HG03469 (cell line): ENCODE measurements around the gene PTPN21.

ENCODE experiments used
- ATAC-seq: cut with Tn5 transposase; IDR thresholded peaks from one replicate; pipeline ENCODE4 v1.9.1; 2021; ENCODE audit warnings: mild to moderate bottlenecking, moderate library complexity, moderate number of reproducible peaks; ENCODE audit not compliant: unreplicated experiment

The PTPN21 gene

DNA sequence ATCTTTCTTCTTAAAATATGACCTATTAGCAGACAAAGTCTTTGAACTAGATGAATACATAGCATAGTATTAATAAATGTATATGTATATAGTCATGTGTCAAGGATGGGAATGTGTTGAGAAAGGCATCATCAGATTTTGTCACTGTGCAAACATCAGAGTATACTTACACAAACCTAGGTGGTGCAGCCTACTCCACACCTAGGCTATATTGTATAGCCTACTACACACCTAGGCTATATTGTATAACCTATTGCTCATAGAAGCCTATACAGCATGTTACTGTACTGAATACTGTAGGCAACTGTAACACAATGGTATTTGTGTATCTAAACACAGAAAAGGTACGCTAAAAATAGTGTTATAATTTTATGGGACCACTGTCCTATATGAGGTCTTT, 47.6 kb downstream of the PTPN21 start:
- ATAC-seq = no peak

DNA sequence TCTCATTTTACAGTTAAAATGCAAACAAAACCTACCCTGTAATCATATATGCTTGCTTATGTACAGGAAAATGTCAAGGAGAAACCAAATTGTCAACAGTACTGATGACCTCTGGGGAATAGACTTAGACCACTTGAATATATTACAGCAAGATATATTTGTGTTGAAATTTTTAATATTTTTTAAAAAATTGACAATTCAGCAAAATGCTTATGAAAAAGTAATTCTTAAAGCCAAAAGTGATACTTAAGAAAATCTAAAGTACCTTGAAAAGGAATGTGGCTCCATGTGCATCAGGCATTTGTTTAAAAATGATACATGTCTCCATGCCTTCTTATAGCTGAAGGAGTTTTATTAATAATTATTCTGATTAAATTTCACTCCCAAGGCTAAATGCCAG, 49.2 kb downstream of the PTPN21 start:
- ATAC-seq = no peak

DNA sequence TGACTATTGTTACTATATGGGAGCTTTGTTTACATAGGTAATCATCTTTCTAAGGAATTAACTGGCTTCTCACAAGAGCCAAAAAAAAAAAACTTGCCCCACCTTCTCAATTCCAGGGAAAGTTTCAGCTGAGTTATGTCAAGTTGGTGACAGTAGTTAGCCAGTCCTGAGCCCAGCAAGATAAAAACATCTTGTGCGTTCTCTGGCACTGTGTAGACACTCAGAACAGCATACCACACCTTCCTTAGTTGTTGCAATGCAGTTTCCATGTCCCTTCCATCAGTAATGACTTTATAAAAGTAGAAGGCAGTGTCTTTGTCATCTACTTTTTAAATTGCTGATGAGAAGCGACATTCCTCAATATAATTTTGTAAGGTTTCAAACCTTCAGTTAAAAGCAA, 50.2 kb downstream of the PTPN21 start:
- no peak for ATAC-seq

DNA sequence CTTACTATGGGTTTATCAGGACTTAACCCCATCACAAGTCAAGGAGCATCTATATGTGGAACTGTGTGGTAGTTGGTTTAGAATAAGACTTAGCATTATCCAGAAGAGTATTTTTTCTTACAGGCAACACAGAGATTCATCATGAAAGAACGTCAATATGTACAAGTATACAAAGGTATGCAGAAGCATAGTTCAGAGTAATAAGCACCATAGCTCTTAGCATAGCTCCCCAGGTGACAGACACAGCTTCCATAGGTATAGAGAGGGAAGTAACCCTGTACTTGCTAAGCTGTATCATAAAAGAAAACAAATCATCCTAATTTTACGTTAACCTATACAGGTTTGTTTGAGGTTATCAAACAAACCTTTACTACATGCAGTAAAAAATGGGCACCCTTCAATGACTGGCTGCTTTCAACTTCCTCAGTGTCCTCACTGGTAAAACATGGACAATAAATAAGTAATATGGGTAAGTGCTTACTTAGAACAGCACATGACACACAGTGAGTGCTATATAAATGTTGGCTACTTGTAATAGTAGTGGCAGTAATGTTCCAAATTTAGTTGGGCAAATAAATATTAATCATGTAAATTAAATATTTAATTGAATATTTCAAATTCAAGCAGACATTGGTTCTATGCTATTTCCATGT, 50.9 kb downstream of the PTPN21 start:
- ATAC-seq = no peak

DNA sequence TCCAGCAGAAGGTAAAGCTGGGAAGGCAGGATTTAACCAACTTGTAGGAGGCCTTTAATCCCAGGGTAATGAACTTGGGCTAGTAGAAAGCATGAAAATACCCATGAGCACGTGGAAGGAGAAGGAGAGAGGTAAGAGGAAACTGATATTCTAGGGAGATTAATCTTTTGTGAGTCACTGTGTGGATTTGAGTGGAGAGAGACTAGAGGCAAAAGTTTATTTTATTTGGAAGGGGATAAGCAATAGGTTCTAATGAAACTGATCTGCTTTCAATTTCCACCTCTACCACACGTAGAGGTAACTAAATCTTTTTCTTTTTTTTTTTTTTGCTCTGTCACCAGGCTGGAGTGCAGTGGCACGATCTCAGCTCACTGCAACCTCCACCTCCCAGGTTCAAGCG, 52.1 kb downstream of the PTPN21 start:
- ATAC-seq = no peak

DNA sequence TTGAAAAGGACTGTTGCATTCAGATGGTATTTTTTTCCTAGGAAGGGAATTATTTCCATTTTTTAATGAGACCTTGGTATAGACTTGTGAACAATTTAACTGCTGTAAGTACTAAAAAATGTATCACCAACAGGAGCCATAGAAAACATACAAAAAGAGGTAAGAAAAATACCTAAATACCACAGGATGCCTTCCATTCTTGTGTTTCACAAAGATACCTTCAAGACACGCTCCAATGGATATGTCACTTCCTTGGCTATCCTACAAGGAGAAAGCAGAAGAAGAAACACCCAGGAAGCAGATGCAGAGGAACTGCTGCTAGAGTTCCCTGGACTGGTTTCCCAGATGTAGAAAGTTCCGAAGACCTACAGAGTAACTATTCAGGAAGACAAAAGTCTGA, 54.2 kb downstream of the PTPN21 start:
- ATAC-seq = no peak

DNA sequence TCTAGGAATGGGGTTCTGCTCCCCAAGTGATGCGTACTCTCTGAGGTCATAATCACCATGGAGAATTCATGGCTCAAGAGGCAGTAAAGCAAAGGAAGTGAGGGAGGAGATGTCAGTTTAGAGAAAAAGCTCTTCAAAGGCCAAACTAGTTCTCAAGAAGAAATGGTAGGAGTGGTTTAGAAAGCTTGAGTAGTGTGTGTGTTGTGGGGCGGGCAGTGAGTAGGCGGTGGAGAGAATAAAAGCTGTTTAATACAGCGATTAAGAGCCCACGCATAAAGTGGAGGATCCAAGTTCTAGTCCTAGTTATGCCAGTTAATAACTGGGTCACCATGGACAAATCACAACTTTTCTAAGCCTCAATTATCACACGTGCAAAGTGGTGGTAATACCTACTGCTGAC, 55.6 kb downstream of the PTPN21 start:
- ATAC-seq = no peak

DNA sequence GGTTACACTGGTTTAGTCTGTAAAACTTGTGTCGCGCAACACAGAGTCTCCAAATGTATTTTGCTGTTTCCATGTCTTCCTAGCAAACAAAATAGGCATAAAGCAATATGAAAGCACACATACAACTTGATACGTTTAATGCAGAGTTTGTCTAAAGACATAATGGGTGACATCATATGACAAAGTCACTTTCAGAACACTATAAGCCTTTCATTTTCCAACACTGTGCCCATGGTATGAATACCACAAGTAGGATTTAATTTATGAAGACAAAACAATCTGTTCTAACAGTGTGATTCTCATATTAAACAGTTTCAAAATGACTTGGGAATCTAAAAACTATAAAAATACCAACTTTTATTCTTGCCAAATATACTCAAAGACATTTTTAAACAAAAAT, 58.4 kb downstream of the PTPN21 start:
- ATAC-seq = no peak

DNA sequence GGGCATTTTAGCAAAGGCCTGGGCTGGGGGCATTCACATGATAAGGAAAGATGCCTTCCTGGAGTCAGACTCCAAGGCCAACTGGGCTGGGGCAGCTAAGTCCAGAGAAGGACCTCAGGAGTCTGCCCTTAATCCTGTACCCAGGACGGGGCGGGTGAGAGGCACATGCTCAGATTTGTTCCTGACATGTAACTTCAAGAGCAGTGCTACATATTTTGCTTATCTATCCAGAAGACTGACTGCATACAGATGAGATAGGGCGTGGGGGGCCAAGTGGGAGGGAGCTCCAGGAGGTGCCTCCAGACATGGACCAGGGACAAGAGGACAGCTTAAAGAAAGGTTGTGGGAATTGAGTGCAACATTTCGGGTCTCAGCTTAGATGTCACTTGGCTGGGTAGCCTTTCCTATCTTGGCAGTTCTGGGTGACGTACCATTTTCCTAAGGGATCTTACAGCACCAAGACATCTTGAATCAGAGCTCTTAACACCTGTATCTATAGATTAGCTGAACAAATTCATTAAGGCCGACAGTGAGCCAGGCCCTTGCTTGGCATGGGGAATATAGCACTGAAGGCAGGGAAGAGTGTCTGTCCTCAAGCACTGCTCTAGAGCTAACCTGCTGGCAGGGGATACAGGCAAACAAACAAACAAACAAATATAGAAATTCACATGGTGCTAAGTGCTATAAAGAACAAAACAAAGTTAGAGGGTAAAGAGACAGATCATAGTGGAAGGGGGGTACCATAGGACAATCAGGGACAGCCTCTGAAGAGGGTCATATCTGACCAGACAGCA, 61.2 kb downstream of the PTPN21 start:
- no peak for ATAC-seq

DNA sequence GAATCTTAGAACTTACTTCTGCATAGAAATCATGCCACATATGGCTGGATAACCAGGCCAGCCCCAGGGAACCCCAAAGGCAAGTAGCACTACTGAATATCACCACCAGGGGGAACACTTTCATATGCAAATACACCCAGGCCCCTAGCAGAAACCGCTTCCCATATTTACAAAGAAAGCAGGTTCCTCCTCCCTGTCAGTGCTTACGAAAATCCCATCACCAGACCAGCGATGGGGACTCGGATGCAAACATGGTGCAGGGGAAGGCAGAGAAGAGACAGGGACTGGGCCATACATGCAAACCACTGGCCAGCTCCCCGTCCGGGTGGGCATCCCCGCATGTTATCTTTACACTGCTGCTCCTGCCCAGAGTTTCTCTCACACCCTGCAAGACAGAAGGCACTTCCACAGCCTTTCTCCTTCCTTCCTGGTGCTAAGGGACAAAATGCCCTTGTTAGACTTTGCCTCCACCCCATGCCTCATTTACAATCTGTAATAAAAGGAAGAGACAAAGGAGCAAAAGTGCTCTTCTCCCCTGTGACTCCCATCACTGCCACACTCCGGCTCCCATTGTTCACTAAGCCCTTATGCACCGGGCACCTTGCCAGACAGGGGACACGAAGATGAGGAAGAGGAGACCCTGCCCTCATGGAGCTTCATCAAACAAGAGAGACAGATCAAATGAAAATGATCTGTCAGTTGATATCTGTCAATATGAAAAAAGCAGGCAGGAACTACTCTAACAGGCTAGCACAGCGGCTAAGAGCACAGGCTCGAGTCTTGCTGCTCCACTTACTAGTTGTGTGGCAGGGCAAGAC, 62.3 kb downstream of the PTPN21 start:
- ATAC-seq = no peak

DNA sequence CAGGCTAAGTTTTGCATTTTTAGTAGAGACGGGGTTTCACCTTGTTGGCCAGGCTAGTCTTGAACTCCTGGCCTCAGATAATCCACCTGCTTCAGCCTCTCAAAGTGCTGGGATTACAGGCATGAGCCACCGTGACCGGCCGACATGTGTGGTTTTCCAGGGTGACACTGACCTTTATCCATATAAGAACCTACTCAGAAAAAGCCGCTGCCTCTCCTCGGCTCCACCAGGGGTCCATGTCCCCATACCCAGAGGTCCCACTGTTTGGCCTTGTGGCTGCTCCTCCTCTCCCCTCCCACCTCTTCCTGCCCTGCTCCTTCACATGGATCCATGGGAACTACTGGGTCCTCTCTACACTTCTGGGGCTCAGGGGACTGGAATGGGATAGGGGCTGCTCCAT, 64.6 kb downstream of the PTPN21 start:
- no peak for ATAC-seq

DNA sequence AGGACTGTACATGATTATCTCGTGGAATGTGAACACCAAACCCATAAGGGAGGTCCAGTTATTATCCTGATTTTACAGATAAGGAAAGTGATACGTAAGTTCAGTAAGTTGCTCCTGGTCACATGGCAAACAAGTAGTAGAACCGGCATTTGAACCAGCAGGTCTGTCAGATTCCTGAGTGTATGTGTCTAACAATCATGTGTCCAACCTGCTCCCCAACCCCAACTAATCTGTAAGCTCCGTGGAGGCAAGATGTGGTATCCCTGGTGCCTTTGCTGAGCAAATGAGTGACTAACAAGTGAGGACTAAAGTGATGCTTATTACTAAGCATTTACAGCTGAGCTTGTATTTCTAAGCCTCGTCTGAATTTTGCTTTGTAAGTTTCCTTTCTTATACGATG, 65.9 kb downstream of the PTPN21 start:
- ATAC-seq = no peak

DNA sequence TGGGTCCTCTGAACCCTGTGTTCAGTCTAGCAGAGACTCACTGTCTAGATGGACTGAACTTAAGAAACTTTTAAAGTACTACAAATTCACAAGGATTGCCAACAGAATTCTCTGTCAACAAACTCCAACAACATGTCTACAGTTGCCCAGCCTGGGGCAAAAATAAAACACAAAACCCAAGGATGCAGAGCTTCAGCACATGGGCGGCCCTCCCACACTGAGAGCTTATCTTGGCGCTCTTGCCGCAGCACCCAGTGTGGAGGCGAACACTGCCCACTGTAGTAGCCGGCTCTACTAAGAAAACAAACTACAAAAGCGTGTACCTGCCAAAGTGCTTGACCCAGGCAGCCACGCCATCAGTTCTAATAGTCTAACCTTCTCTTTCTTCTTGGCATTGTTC, 66.7 kb downstream of the PTPN21 start:
- no peak for ATAC-seq

DNA sequence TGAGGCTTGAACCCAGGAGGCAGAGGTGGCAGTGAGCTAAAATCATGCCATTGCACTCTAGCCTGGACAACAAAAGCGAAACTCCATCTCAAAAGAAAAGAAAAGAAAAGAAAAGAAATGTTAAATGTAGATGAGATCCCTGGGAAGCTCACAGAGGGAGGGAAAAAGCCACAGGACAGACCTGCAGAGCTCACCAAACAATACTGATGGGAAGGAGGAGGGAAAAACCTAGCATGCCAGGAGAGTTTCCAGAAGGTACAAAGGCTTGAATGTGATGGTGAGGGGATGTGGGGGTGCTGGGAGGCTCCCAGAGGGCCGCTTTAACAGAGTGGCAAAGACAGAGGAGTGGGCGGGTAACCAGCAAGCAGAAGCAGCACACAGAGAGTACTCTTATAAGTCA, 72.3 kb downstream of the PTPN21 start:
- ATAC-seq = no peak

DNA sequence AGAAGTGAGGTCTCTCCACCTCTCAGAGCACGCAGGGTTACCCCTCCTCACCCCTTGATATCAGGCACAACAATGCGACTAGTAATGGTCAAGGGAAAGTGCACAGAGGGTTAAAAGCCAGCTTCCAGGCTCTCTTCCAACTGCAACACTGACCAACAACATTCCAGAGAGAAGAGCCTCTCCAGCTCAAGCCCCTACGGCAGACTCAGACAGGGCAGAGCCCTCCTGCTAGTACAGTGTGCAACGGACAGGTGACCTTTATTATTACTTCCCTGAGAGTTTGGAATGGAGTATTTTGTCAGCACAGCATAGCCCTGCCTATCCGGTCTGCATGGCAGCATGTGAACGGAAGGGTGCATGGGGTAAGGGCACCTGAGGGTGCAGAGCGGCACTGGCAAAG, 73.0 kb downstream of the PTPN21 start:
- no peak for ATAC-seq

DNA sequence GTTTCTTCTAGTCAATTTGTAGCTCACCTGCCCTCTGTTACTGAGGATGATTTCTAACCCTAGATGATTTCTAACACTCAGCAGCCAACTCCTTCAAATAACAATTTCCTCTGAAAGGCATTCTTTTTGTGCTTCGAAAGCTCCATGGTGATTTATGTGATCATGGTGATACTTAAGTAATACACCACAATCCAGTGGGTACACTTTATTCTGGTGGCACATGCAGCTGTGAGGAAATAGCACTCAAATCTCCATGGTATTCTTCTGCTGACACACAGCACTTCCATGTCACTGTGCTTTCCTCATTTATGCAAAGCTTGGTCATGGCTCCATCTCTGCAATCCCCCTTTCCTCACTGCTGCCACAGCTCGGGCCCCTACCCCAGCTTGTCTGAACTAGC, 73.7 kb downstream of the PTPN21 start:
- no peak for ATAC-seq

DNA sequence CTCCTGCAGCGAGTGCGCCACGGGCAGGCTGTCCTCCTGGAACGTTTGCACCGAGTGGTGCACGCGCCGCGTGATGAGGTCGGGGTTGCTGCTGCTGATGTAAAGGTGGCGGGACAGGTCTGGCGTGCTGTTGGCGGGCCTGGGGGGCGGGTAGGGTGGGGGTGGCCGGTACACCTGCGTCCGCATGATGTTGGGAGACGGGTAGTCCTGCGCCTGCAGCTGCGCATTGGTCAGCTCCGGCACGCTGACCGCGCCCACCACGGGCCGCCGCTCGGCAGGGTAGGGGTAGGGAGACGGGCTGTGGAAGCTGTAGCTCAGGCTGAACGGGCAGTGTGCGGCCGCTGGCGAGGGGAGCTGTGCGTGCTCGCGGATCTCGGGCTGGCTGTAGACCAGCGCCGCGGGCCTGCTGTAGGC, 75.2 kb downstream of the PTPN21 start:
- no peak for ATAC-seq

DNA sequence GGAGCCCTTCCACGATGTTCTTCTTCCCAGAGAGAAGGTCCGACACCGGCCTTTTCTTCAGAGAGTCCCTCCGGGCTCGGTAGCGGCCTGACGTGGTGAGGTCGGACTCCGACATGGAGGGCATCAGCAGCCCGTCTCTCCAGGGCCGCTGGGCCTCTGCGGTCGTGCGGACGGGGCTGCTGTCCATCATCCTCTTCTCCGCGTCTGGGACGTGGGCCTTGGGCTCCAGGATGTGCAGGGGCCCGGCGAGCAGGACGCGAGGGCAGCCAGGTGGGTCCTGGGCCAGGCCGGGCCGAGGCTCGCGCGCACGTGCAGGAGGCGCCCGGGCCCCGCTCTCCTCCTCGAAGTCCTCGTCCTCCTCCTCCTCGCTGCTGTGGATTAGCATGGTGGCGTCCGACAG, 75.9 kb downstream of the PTPN21 start:
- no peak for ATAC-seq

DNA sequence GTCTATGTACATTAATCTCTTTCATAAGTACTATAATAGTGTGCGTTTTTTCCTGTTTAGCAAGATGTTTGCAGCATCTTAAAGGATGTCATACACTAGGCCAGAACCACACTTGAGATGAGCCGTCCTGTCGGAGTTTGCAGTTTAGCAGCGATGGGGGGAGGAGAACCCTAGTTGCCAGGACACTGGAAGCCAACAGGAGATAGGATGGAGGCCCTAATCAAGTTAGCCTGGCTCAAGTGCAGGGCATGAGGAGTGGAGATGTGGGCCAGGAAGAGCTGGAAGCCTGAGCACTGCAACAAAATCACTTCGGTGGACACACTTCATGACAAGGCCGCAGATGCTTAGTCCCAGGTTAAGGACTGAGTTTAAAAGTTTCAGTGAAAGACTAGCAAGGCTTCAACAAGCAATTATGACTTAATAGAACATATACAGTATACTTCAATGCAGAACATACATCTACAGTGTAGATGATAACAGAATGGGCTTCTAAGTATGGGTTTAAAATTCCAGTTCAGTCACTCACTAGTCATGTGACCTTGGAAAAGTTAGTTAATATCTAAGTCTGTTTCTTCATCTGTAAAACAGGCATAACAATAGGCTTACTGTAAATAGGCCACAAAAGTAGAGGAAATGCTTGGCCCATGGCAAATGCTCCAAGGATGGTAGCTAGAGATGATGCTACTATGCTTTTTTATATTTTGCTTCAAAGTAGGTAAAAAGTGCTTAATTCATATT, 77.1 kb downstream of the PTPN21 start:
- no peak for ATAC-seq

DNA sequence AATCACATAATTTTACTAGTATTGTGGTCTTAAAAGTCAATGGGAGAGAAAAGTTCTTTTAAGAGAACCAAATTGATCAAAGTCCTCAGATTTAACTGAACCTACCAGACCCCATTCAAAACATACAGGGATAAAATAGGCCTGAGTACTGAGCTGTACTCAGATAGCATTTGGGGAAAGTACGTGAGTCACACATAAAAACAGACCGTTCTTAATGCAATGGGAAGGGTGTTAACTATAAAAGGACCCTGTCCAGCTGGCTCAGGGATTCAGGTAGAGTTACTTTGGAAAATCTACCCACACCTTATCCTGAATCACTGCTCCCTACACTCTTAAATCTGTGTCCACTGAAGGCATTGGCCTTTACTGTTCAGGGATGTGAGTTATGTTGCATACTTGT, 78.0 kb downstream of the PTPN21 start:
- no peak for ATAC-seq

DNA sequence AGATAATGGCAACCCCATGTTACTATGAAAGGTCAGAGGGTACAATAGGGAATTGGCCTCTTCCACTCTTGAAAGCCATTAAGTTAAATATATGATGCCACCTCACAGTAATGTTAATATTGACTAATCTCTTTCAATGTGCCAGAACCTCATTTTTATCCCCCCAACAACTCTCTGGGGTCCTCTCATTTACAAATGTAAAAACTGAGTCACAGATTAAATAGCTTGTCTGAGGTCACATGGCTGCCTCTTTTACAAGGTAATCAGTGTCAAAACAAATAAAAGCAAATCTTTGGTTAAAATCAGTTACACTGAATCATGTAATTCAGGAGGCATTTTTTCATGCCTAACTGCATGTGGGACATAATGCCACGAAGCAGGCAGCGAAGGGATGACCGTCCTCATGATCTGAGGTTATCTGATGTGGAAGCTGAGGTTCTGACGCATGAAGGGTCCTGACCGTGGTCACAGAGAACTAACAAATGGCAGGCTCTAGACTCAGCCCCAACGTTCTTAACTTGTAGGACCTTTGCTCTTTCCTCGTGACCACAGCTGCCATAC, 78.5 kb downstream of the PTPN21 start:
- ATAC-seq = no peak
